Measurements from ENCODE around the gene STAT2. TPM values are rescaled to one million over a fixed set of nuclear protein-coding genes. Genes with fewer than 3 reads are reported as not detected.

The STAT2 gene
- total RNA-seq, 1 donor from 2014 or later, result 163 TPM

DNA sequence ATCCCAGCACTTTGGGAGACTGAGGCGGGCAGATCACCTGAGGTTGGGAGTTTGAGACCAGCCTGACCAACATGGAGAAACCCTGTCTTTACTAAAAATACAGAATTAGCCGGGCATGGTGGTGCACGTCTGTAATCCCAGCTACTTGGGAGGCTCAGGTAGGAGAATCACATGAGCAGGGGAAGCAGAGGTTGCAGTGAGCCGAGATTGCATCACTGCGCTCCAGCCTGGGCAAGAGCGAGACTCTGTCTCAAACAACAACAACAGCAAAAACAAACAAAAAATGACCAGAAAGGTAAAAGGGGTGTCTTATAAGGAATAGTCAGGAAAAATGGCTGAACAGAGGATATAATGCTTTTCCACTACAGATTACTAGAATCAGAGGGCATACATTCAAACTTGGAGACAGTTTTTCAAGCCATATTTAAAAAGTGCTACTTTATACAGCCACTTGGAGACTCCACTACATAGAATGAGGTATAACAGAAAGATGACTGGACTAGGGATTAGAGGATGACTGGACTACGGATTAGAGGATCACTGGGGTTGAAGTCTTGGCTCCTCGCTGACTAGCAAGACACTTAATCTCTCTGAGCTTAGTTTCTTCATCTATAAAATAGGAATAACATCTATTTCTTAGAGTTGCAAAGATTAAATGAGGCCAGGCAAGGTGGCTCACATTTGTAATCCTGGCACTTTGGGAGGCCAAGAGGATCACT is 54.9 kb downstream of the STAT2 start:
- no peak overlapping the region for H3K27ac Mint-ChIP-seq
- H3K36me3 Mint-ChIP-seq (ENCODE audit: insufficient read depth), result peaks cover 10% of the 10 kb centered on the region

DNA sequence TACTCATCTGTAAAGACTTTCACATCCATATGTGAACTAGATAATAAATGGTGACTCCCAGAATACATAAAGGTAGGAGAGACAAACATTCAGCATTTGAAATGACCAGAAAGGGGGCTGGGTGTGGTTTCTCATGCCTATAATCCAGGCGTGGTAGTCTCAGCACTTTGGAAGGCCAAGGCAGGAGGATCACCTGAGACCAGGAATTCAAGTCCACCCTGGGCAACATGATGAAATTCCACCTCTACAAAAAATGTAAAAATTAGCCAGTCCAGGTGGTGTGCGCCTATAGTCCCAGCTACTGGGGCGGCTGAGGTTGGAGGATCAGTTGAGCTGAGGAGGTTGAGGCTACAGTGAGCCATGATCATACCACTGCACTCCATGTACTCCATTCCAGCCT is 55.6 kb downstream of the STAT2 start:
- Mint-ChIP-seq H3K4me1 (ENCODE audit: low read depth) (peaks cover 12% of the 10 kb centered on the region), H3K9me3 (ENCODE audit: low read depth) (no peaks in the 10 kb centered on the region), H3K27ac (no peak overlapping the region), H3K27me3 (no peaks in the 10 kb centered on the region), H3K4me3 (ENCODE audit: low read depth) (no peak overlapping the region), H3K36me3 (ENCODE audit: insufficient read depth) (peaks cover 7% of the 10 kb centered on the region)
- no peak for DNase-seq (ENCODE audit: low spot score, unreplicated experiment)
- TF ChIP-seq, protein P1, sequence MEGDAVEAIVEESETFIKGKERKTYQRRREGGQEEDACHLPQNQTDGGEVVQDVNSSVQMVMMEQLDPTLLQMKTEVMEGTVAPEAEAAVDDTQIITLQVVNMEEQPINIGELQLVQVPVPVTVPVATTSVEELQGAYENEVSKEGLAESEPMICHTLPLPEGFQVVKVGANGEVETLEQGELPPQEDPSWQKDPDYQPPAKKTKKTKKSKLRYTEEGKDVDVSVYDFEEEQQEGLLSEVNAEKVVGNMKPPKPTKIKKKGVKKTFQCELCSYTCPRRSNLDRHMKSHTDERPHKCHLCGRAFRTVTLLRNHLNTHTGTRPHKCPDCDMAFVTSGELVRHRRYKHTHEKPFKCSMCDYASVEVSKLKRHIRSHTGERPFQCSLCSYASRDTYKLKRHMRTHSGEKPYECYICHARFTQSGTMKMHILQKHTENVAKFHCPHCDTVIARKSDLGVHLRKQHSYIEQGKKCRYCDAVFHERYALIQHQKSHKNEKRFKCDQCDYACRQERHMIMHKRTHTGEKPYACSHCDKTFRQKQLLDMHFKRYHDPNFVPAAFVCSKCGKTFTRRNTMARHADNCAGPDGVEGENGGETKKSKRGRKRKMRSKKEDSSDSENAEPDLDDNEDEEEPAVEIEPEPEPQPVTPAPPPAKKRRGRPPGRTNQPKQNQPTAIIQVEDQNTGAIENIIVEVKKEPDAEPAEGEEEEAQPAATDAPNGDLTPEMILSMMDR (IDR thresholded peaks at IDR 0.05; ENCODE audit: unreplicated experiment), result no peak

More for the DNA sequence above, 54.9 kb downstream of the STAT2 start:
- Mint-ChIP-seq H3K4me1 (ENCODE audit: low read depth) (peaks cover 9% of the 10 kb centered on the region), H3K27me3 (no peaks in the 10 kb centered on the region), H3K4me3 (ENCODE audit: low read depth) (no peak overlapping the region), H3K9me3 (ENCODE audit: low read depth) (no peaks in the 10 kb centered on the region)
- TF ChIP-seq, protein P1 (IDR thresholded peaks at IDR 0.05; ENCODE audit: unreplicated experiment), result no peak
- DNase-seq (ENCODE audit: low spot score, unreplicated experiment), result no peak

DNA sequence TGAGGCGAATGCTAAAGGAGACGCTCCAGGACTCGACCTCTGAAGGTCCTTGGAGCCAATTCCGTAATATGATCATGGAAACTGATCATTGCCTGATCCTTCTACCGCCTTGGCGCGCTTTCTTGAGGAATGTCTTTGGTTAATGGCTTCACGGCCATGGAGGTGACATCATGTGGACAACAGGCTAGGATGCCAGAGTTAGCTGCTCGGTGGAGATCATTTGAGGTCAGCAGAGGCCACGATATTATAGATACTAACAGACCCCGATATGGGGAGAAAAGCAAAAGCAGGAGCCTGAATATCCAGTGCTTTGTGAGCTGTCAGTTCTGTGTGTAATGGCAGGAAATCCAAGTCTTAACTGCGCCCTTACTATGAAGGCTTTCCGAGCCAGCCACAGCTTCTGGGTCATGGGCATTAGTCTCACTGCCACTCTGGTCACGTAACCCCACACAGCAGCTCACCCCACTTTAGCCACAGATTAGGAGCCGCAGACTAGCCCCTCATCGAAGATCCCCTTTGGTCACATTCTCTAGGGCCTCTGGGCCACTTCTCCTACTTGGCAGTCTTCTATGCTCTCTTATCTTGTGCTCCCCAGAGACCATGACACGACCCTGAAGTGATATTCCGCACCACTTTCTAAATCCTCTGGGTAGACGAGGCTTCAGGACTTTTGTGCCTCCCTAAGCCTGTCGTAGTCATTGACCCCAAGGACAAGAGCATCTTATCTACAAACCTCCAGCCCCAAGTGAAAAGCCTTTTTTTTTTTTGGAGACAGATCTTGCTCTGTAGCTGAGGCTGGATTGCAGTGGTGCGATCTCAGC is 59.1 kb downstream of the STAT2 start:
- H3K27ac Mint-ChIP-seq, result peak overlapping the region; percentile 97
- DNase-seq (ENCODE audit: low spot score, unreplicated experiment), result no peak
- H3K4me1 Mint-ChIP-seq (ENCODE audit: low read depth), result peaks cover 20% of the 10 kb centered on the region
- no peaks in the 10 kb centered on the region for H3K9me3 Mint-ChIP-seq (ENCODE audit: low read depth)
- TF ChIP-seq, protein P1 (IDR thresholded peaks at IDR 0.05; ENCODE audit: unreplicated experiment), result no peak
- H3K4me3 Mint-ChIP-seq (ENCODE audit: low read depth), result peak overlapping the region; percentile 96
- no peaks in the 10 kb centered on the region for H3K27me3 Mint-ChIP-seq
- peaks cover 6% of the 10 kb centered on the region for H3K36me3 Mint-ChIP-seq (ENCODE audit: insufficient read depth)

DNA sequence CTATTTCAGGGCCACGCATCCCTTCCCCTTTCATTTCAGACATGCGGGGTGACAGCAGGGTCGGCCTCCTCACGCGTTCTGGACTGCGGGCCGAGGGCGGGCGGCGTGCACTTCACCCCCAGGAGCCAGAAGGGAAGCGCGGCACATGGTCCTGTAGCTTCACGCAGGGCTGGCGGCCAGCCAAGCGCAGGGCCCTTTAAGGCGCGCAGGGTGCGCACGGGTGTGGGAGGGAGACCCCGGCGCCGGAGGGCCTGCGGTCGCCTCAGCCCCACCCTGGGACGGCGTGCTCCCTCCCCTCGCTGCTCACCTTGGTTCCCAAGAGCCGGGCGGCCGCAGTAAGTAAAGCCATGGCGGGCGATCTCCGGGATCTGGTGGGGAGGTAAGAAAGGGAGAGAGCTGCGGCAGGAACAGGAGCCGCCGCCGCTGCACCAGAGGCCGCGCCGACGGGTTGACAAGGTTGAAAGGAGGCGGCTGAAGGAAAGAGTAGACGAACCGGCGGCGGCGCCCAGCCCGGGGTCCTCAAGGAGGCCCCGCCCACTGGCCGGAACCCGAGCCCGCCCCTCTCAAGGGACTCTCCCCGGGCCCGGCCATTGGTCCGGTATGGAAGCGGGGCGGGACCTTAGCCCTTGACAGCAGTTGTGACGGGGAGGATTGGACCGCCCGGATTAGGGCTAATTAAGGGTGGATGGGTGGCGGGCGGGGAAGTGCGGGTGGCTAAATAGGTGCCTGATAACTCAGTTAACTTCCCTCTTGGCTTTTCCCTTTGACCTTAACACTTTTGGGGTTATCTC is 59.9 kb downstream of the STAT2 start, which contains the start of gene CS:
CS (minus strand) TSS at position 478 of the 791 bp plus-strand sequence; CDS start at position 349, 129 bp downstream.
- peak within 1 kb of the TSS; percentile 96 for H3K4me3 Mint-ChIP-seq (ENCODE audit: low read depth)
- no peaks in the 10 kb centered on the region for H3K9me3 Mint-ChIP-seq (ENCODE audit: low read depth)
- peak within 1 kb of the TSS; percentile 97 for H3K27ac Mint-ChIP-seq
- H3K36me3 Mint-ChIP-seq (ENCODE audit: insufficient read depth), result peaks cover 3% of the 10 kb centered on the region
- peaks cover 20% of the 10 kb centered on the region for H3K4me1 Mint-ChIP-seq (ENCODE audit: low read depth)
- no peaks in the 10 kb centered on the region for H3K27me3 Mint-ChIP-seq
- DNase-seq (ENCODE audit: low spot score, unreplicated experiment), result peak; percentile 97
- TF ChIP-seq, protein P1 (IDR thresholded peaks at IDR 0.05; ENCODE audit: unreplicated experiment), result no peak
